Fibroblast of mammary gland (primary cell): ENCODE data around the gene IGFL4.

Experiments used
- DNase-seq: peaks from one replicate; pipeline ENCODE4 v3.0.0-alpha.2; 2010; ENCODE audit warnings: low read depth
- H3K4me3 ChIP-seq: 2 replicates; pipeline ENCODE4 v1.5.1; 2011; ENCODE audit warnings: low read depth, mild to moderate bottlenecking, low read length, moderate library complexity; ENCODE audit not compliant: control insufficient read depth
- CTCF ChIP-seq: conservative IDR thresholded peaks from 2 replicates; pipeline ENCODE4 v1.5.1; 2011; ENCODE audit warnings: low read depth, low read length, inconsistent platforms; ENCODE audit not compliant: control insufficient read depth, insufficient read depth

IGFL4 gene

GRCh38 chr19:46022431-46023310 is 18.1 kb downstream of the IGFL4 start, which contains the start of gene PGLYRP1:
Gene PGLYRP1, minus strand, starts transcription at chr19:46023053. Its CDS starts 32 bp downstream, at chr19:46023021.
- DNase-seq: no peak
- TF ChIP-seq CTCF: no peak

GRCh38 chr19:46022061-46022430 is 18.8 kb downstream of the IGFL4 start:
- no peak overlapping the region for H3K4me3 ChIP-seq
- no peak for DNase-seq
- no peak for TF ChIP-seq CTCF

More at GRCh38 chr19:46022431-46023310, 18.1 kb downstream of the IGFL4 start, which contains the start of gene PGLYRP1:
- no peak within 1 kb of the TSS for H3K4me3 ChIP-seq

GRCh38 chr19:46021531-46022041 is 19.2 kb downstream of the IGFL4 start:
- H3K4me3 ChIP-seq: no peak overlapping the region
- no peak for DNase-seq
- no peak for TF ChIP-seq CTCF

- H3K4me3 ChIP-seq: no peak overlapping the region
- no peak for TF ChIP-seq CTCF
- DNase-seq: no peak
Measured at GRCh38 chr19:46020819-46021125, 20.0 kb downstream of the IGFL4 start.

- no peak for TF ChIP-seq CTCF
- no peak for DNase-seq
- no peak overlapping the region for H3K4me3 ChIP-seq
Measured at GRCh38 chr19:46019270-46019669, 21.5 kb downstream of the IGFL4 start.

- no peak for TF ChIP-seq CTCF
- no peak for DNase-seq
- no peak overlapping the region for H3K4me3 ChIP-seq
Measured at GRCh38 chr19:46018729-46019251, 22.0 kb downstream of the IGFL4 start.
